Caco-2 (cell line): Measurements from ENCODE around the gene NDUFA5. TPM values are rescaled to one million over a fixed set of nuclear protein-coding genes. Genes with fewer than 3 reads are reported as not detected.

Experiments used
- BruUV-seq: library from RNA; stranded (reverse); fragments of 400-500 nt; replicated peaks from 2 replicates; lab custom pipeline; 2021; lab: Mats Ljungman, UMichigan
- CTCF ChIA-PET: fragments of 300-600 bp; sonication (Branson Sonifier 250); formaldehyde crosslinking; loops from one replicate; lab custom pipeline; 2022; ENCODE audit warnings: antibody characterized with exemption; lab: Charles Lee
- POLR2A ChIA-PET: fragments of 300-600 bp; sonication (Branson Sonifier 250); formaldehyde crosslinking; loops from one replicate; lab custom pipeline; 2022; ENCODE audit warnings: antibody characterized with exemption; lab: Charles Lee
- DNase-seq, 2 experiments: peaks; one replicate each; pipeline versions ENCODE4 v3.0.0 to v3.0.0-alpha.2; 2020 to 2022
- H3K27me3 ChIP-seq: replicated peaks from 2 replicates; pipeline ENCODE4 v1.6.0; 2011; ENCODE audit warnings: low read length; ENCODE audit not compliant: control insufficient read depth, insufficient read depth
- H3K36me3 ChIP-seq: 2 replicates; pipeline ENCODE4 v1.5.1; 2011; ENCODE audit warnings: low read length; ENCODE audit not compliant: control insufficient read depth, insufficient read depth
- H3K4me1 ChIP-seq: fragments of 250-450 bp; sonication (Bioruptor Pico); 2 replicates; pipeline ENCODE4 v1.5.1; 2020; ENCODE audit warnings: mild to moderate bottlenecking
- H3K4me3 ChIP-seq: 2 replicates; pipeline ENCODE4 v1.5.1; 2011; ENCODE audit warnings: low read depth, mild to moderate bottlenecking, control low read depth, low read length
- H3K9me3 ChIP-seq: fragments of 250-450 bp; sonication (Bioruptor Pico); 2 replicates; pipeline ENCODE4 v1.5.1; 2020; ENCODE audit warnings: mild to moderate bottlenecking, moderate library complexity
- H3K27ac Mint-ChIP-seq: one replicate; pipeline ENCODE4 v1.8.0; 2022; ENCODE audit warnings: mixed read lengths; ENCODE audit not compliant: unreplicated experiment
- H3K27me3 Mint-ChIP-seq: one replicate; pipeline ENCODE4 v1.8.0; 2022; ENCODE audit warnings: mixed read lengths; ENCODE audit not compliant: insufficient read depth, unreplicated experiment
- H3K36me3 Mint-ChIP-seq: one replicate; pipeline ENCODE4 v1.8.0; 2022; ENCODE audit warnings: mild to moderate bottlenecking, mixed read lengths; ENCODE audit not compliant: insufficient read depth, unreplicated experiment
- H3K4me1 Mint-ChIP-seq: one replicate; pipeline ENCODE4 v1.8.0; 2022; ENCODE audit warnings: low read depth, mixed read lengths; ENCODE audit not compliant: unreplicated experiment
- H3K4me3 Mint-ChIP-seq: one replicate; pipeline ENCODE4 v1.8.0; 2022; ENCODE audit warnings: mild to moderate bottlenecking, moderate library complexity, mixed read lengths; ENCODE audit not compliant: unreplicated experiment
- H3K9me3 Mint-ChIP-seq: one replicate; pipeline ENCODE4 v1.8.0; 2022; ENCODE audit warnings: mixed read lengths; ENCODE audit not compliant: unreplicated experiment
- CTCF ChIP-seq, 2 experiments: fragments of 200-600 bp in 1 of 2; IDR thresholded peaks; 1 replicate in 1 of 2; 2 replicates in 1 of 2; pipeline versions ENCODE4 v1.5.1 to v1.8.0; 2011 to 2022; ENCODE audit warnings: antibody characterized with exemption in 1 of 2, control low read depth in 1 of 2, inconsistent platforms in 1 of 2, low read depth in 1 of 2, low read length in 1 of 2, mild to moderate bottlenecking in 1 of 2, moderate library complexity in 1 of 2; ENCODE audit not compliant: insufficient read depth in 1 of 2, severe bottlenecking in 1 of 2, unreplicated experiment in 1 of 2
- intact Hi-C: fragments of 100-400 bp; cut with micrococcal nuclease; formaldehyde crosslinking; loops from one replicate; pipeline ENCODE4 v1.10.0; 2022; ENCODE audit not compliant: unreplicated experiment
- total RNA-seq: library from RNA; stranded (reverse); gene quantifications from 2 replicates; pipeline ENCODE4 v1.2.3, GENCODE V29; 2022

NDUFA5 gene
- total RNA-seq, 1 experiment from 2014 or later, result 87.9 TPM

DNA sequence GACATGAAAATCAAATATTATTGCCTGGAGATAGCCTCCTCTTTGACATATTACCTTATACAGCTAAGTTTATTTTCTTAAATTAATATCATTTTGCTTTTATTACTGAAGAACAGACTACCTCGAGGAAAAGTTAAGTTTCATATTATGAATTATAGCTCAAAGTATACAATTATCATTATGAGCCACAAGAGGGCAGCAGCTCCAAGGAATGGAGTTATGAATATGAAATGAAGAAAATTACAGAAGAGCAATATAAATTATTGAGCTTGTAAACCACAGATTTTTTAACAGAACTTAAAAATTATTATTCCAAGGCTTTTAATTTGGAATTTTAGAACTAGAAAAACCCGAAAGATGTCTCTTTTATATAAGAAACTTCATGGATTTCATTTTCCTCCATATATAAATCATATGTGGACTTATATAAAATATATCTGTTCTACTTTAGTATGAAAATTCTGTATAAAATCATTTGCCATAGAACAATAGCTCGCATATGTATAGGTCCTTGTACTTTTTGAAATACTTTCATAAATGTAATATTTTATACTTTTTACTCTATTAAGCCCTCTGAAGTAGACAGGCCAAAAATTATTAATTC is 63.3 kb downstream of the NDUFA5 start:
- Mint-ChIP-seq H3K27me3 (peaks cover 3% of the 10 kb centered on the region), H3K4me3 (no peak overlapping the region), H3K9me3 (no peaks in the 10 kb centered on the region), H3K27ac (no peak overlapping the region), H3K4me1 (peaks cover 7% of the 10 kb centered on the region), H3K36me3 (no peaks in the 10 kb centered on the region)
- no TSS peak for BruUV-seq
- Histone ChIP-seq H3K36me3 (no peaks in the 10 kb centered on the region), H3K4me1 (no peaks in the 10 kb centered on the region), H3K4me3 (no peak overlapping the region), H3K9me3 (no peaks in the 10 kb centered on the region), H3K27me3 (no peaks in the 10 kb centered on the region)
- CTCF ChIA-PET, result interaction anchor here (0.7 to 1.6 kb wide), 6 partner anchors 34 to 378 kb away, joined by 3 to 28 read pairs (median 8); partner anchors contain the start of genes IQUB and NDUFA5
- DNase-seq, result peak in 1 of 2 experiments; percentile 30
- POLR2A ChIA-PET, result interaction anchor here (1.6 kb wide), 1 partner anchor 64 kb away, joined by 4 read pairs; the partner anchor contains the start of gene NDUFA5
- intact Hi-C loops, result loop anchor here (1.0 to 5.0 kb wide), 4 partner anchors 43 to 378 kb away; no protein-coding TSS in a partner anchor
- TF ChIP-seq CTCF (IDR thresholded peaks at IDR 0.05; ENCODE audit: insufficient read depth in 1 of 2, low read depth in 1 of 2, low read length in 1 of 2, severe bottlenecking in 1 of 2, unreplicated experiment in 1 of 2), result peak; percentile 50 to 56

DNA sequence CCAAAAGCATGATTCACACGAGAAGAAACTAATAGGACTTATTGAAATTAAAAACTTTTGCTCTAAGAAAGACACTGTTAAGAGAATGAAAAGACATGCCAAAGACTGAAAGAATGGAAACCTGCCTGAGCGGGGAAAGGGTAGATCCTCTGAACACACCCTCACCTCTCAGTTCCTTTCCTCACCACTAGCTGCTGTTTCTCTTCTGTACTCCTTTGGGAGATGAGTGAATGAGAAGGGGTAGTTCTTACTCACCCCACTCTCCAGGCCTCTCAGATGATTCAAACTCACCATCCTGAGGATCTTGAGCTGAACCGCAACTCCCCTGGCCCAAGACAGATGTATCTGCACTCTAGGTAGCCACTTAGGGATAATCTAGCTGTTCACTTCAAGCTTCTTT is 65.1 kb downstream of the NDUFA5 start:
- intact Hi-C loops, result loop anchor here (5.0 kb wide), 1 partner anchor 140 kb away; no protein-coding TSS in a partner anchor
- peak in 1 of 2 experiments; percentile 4 for DNase-seq
- TF ChIP-seq CTCF (IDR thresholded peaks at IDR 0.05; ENCODE audit: insufficient read depth in 1 of 2, low read depth in 1 of 2, low read length in 1 of 2, severe bottlenecking in 1 of 2, unreplicated experiment in 1 of 2), result no peak
- CTCF ChIA-PET, result interaction anchor here (0.8 to 1.2 kb wide), 3 partner anchors 9 to 209 kb away, joined by 3 to 4 read pairs (median 4); partner anchors contain the start of gene NDUFA5
- Histone ChIP-seq H3K4me3 (no peak overlapping the region), H3K27me3 (no peaks in the 10 kb centered on the region), H3K9me3 (no peaks in the 10 kb centered on the region), H3K36me3 (no peaks in the 10 kb centered on the region), H3K4me1 (no peaks in the 10 kb centered on the region)
- peaks cover 3% of the 10 kb centered on the region for H3K27me3 Mint-ChIP-seq
- no TSS peak for BruUV-seq
- H3K9me3 Mint-ChIP-seq, result no peaks in the 10 kb centered on the region
- H3K4me1 Mint-ChIP-seq, result no peaks in the 10 kb centered on the region
- H3K36me3 Mint-ChIP-seq, result no peaks in the 10 kb centered on the region
- no peak overlapping the region for H3K4me3 Mint-ChIP-seq
- POLR2A ChIA-PET, result interaction anchor here (0.6 to 1.2 kb wide), 2 partner anchors 18 to 65 kb away, joined by 5 read pairs; partner anchors contain the start of gene NDUFA5
- H3K27ac Mint-ChIP-seq, result no peak overlapping the region

Other genes with a start within 250 kb of the NDUFA5 start
- 0.35 and 0.39 TPM in 2 replicates for gene IQUB, start 23.2 kb downstream of the NDUFA5 start, total RNA-seq
- gene ASB15, start 44.0 kb upstream of the NDUFA5 start, total RNA-seq, result not detected in 2 replicates
- not detected in 2 replicates for gene LMOD2, start 98.0 kb upstream of the NDUFA5 start, total RNA-seq
- gene WASL, start 191.2 kb upstream of the NDUFA5 start, total RNA-seq, result 42.3 TPM in 2 replicates